Raji (cell line): Measurements from ENCODE around the gene SEL1L.

Experiments
- POLR2A ChIP-seq: IDR thresholded peaks from 2 replicates; pipeline ENCODE4 v1.6.1; 2011; ENCODE audit warnings: low read depth, low read length, control low read depth; ENCODE audit not compliant: insufficient read depth

Gene SEL1L

DNA sequence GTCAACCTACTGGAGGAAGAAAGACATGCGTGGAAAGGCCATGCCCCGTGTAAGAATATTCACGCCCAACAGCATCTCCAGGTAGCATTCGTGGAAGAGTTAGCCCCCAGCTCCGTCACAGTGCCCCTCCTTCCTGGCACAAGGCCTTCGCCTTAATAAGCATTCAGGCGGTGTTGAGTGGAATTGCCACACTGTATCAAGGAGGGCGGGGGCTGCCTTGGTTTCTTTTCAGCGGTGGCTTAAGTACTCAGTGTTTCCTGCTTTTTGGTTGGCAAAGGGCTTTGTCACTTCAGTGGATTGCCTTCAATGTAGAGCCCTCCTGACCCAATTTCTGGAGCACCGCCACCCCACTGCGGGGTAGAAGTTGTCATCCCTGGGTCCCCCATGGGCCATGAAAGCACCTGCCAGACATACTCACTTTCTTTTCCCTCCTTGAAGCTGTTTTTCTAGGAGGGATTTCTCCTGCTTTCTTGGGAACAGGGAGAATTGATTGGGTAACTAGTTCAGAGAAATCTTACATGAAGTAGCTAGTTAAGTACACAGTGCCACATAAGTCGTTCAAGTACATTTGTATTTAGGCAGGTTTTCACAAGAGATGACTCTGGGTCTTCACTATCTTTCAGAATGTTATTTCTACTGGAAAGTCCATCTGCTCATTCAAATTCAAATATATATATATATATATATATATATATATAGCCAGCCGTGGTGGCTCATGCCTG, 68.0 kb downstream of the SEL1L start:
- no peak for TF ChIP-seq POLR2A

- TF ChIP-seq POLR2A: no peak
Measured at GRCh38 chr14:81464253-81465002, 69.2 kb downstream of the SEL1L start.

DNA sequence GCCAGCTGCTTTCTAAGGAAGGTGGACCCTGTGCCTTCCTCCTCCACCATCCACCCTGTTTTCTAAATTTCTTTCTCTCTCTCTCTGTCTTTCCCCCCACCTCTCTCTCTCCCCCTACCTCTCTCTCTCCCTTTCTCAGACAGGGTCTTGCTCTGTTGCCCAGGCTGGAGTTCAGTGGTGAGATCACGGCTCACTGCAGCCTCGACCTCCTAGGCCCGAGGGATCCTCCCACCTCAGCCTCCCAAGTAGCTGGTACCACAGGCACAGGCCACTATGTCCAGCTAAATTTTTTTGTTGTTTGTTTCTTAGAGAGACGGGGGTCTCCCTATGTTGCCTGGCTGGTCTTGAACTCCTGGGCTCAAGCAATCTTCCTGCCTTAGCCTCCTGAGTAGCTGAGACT, 73.7 kb downstream of the SEL1L start:
- no peak for TF ChIP-seq POLR2A

- TF ChIP-seq POLR2A: no peak
Measured at GRCh38 chr14:81458352-81458751, 75.3 kb downstream of the SEL1L start.

- TF ChIP-seq POLR2A: no peak
Measured at GRCh38 chr14:81455390-81455789, 78.3 kb downstream of the SEL1L start.

DNA sequence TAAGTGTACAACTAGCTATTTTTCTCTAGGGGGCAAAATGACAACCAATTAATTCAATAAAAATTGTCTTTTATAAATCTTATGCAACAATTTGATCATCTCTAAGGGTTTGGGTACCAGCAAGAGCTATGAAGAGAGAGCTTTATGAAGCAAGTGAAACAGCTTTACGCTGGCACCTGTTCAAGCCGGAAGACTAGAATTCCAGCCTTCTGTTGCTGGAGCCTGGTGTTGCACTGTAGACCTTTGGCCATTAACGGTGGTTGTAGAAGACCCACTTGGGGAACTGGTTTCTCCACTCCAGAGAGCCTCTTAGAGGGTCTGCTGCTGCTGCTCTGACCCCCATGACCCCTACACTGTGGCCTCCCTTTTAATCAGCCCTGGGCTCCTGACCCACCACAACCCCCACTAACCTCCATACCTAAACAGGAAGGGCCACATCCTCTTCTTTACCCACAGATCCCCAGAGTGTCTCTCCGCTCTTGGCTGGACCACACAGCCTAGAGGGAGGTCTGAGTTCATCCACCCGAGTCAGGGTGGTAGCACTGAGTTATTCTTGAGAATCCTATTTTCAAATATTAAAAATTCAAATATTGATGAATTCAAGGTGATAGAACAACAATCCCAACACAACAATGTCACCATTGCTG, 79.0 kb downstream of the SEL1L start:
- TF ChIP-seq POLR2A: no peak

GRCh38 chr14:81453166-81453766, 80.4 kb downstream of the SEL1L start:
- TF ChIP-seq POLR2A: no peak

GRCh38 chr14:81452341-81453133, 81.1 kb downstream of the SEL1L start:
- TF ChIP-seq POLR2A: no peak

DNA sequence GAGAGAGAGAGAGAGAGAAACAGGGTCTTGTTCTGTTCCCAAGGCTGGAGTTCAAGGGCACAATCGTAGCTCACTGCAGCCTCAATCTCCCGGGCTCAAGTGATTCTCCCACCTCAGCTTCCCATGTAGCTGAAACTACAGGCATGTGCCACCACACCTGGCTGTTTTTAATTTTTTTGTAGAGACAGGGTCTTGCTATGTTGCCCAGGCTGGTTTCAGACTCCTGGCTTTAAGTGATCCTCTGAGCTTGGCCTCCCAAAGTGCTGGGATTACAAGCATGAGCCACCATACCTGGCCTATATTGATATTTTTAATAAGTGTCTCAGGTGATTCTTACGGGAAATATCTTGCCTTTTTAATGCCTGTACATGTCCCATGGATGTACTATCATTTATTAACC, 82.7 kb downstream of the SEL1L start:
- no peak for TF ChIP-seq POLR2A

- no peak for TF ChIP-seq POLR2A
Measured at GRCh38 chr14:81450100-81450531, 83.5 kb downstream of the SEL1L start.

DNA sequence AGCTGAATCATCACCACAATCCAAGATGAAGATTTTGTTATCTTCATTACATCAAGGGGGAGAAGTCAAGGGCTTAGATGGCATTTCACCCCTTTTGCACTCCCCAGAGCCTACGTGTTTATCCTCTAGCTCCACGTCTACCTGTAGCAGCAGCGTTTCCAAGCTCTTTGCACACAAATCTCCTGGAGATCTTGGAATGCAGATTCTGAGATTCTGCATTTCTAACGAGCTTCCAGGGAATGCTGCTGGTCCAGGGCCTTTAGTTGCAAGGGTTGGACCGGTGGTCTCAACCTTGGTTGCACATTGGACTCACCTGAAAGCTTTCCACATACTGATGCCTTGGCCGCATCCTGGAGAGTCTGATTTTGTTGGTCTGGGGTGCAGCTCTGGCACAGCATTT, 84.1 kb downstream of the SEL1L start:
- no peak for TF ChIP-seq POLR2A

- no peak for TF ChIP-seq POLR2A
Measured at GRCh38 chr14:81449114-81449513, 84.5 kb downstream of the SEL1L start.

- no peak for TF ChIP-seq POLR2A
Measured at GRCh38 chr14:81447021-81447764, 86.5 kb downstream of the SEL1L start.
